GM21390 (cell line): Measurements from ENCODE around the gene RNF217.
"Not testable (repeated sequence)": the region's sequence is repeated elsewhere in the genome, so short reads cannot be mapped to it uniquely, and the experiment has no call there.

Experiments used
- ATAC-seq: cut with Tn5 transposase; IDR thresholded peaks from one replicate; pipeline ENCODE4 v1.9.1; 2021; ENCODE audit not compliant: unreplicated experiment

The RNF217 gene

GRCh38 chr6:125050663-125051318, 88.6 kb downstream of the RNF217 start:
- ATAC-seq = no peak

GRCh38 chr6:125053809-125054208, 91.6 kb downstream of the RNF217 start:
- no peak for ATAC-seq

- ATAC-seq = no peak
Measured at GRCh38 chr6:125054331-125054730, 92.1 kb downstream of the RNF217 start.

- no peak for ATAC-seq
Measured at GRCh38 chr6:125057392-125058246, 95.4 kb downstream of the RNF217 start.

- ATAC-seq = no peak
Measured at GRCh38 chr6:125058546-125058945, 96.3 kb downstream of the RNF217 start.

GRCh38 chr6:125063307-125063706, 101.1 kb downstream of the RNF217 start:
- ATAC-seq = no peak

- ATAC-seq = no peak
Measured at GRCh38 chr6:125066140-125066539, 103.9 kb downstream of the RNF217 start.

- ATAC-seq = no peak
Measured at GRCh38 chr6:125066964-125067363, 104.7 kb downstream of the RNF217 start.

GRCh38 chr6:125067552-125067951, 105.3 kb downstream of the RNF217 start:
- no peak for ATAC-seq

GRCh38 chr6:125073071-125073470, 110.8 kb downstream of the RNF217 start:
- no peak for ATAC-seq

GRCh38 chr6:125074120-125074519, 111.9 kb downstream of the RNF217 start:
- no peak for ATAC-seq

GRCh38 chr6:125075073-125075472, 112.8 kb downstream of the RNF217 start:
- ATAC-seq = not testable (repeated sequence)

GRCh38 chr6:125075741-125076481, 113.7 kb downstream of the RNF217 start:
- no peak for ATAC-seq

- no peak for ATAC-seq
Measured at GRCh38 chr6:125076482-125076742, 114.2 kb downstream of the RNF217 start.

GRCh38 chr6:125077453-125077852, 115.2 kb downstream of the RNF217 start:
- no peak for ATAC-seq

- no peak for ATAC-seq
Measured at GRCh38 chr6:125078602-125079321, 116.5 kb downstream of the RNF217 start.

- ATAC-seq = no peak
Measured at GRCh38 chr6:125082908-125083683, 120.9 kb downstream of the RNF217 start.

GRCh38 chr6:125083684-125083990, 121.4 kb downstream of the RNF217 start:
- ATAC-seq = no peak

- ATAC-seq = no peak
Measured at GRCh38 chr6:125086716-125087115, 124.5 kb downstream of the RNF217 start.

GRCh38 chr6:125088963-125089362, 126.7 kb downstream of the RNF217 start:
- no peak for ATAC-seq

- ATAC-seq = no peak
Measured at GRCh38 chr6:125094563-125094962, 132.3 kb downstream of the RNF217 start.
